ENCODE data around the gene BBS12.
"Not testable (repeated sequence)": the region's sequence is repeated elsewhere in the genome, so short reads cannot be mapped to it uniquely, and the experiment has no call there.

BBS12 gene

GRCh38 chr4:122785099-122785498 is 52.6 kb downstream of the BBS12 start:
- Mint-ChIP-seq H3K27me3 (ENCODE audit: low read depth) (no peaks in the 10 kb centered on the region), H3K4me1 (peaks cover 15% of the 10 kb centered on the region), H3K9me3 (no peaks in the 10 kb centered on the region), H3K36me3 (ENCODE audit: low read depth) (no peaks in the 10 kb centered on the region), H3K27ac (no peak overlapping the region), H3K4me3 (no peak overlapping the region)
- no peak for TF ChIP-seq CTCF (IDR thresholded peaks at IDR 0.05; ENCODE audit: unreplicated experiment in 3 of 3)

- not testable (repeated sequence) for H3K27me3 Mint-ChIP-seq (ENCODE audit: low read depth); H3K4me3 Mint-ChIP-seq; H3K9me3 Mint-ChIP-seq; H3K36me3 Mint-ChIP-seq (ENCODE audit: low read depth); H3K27ac Mint-ChIP-seq
- H3K4me1 Mint-ChIP-seq = peaks cover 15% of the 10 kb centered on the region
Observed at GRCh38 chr4:122786296-122786695, 53.8 kb downstream of the BBS12 start.

- peaks cover 15% of the 10 kb centered on the region for H3K4me1 Mint-ChIP-seq
- not testable (repeated sequence) for H3K27me3 Mint-ChIP-seq (ENCODE audit: low read depth); H3K36me3 Mint-ChIP-seq (ENCODE audit: low read depth); H3K4me3 Mint-ChIP-seq; H3K9me3 Mint-ChIP-seq; H3K27ac Mint-ChIP-seq
Observed at GRCh38 chr4:122786920-122787319, 54.4 kb downstream of the BBS12 start.

GRCh38 chr4:122787940-122788339 is 55.4 kb downstream of the BBS12 start:
- Mint-ChIP-seq H3K27ac (no peak overlapping the region), H3K27me3 (ENCODE audit: low read depth) (no peaks in the 10 kb centered on the region), H3K4me1 (peaks cover 14% of the 10 kb centered on the region), H3K4me3 (no peak overlapping the region), H3K9me3 (no peaks in the 10 kb centered on the region), H3K36me3 (ENCODE audit: low read depth) (no peaks in the 10 kb centered on the region)
- TF ChIP-seq CTCF (IDR thresholded peaks at IDR 0.05; ENCODE audit: unreplicated experiment in 3 of 3) = no peak

- no peak overlapping the region for H3K27ac Mint-ChIP-seq
- TF ChIP-seq CTCF (IDR thresholded peaks at IDR 0.05; ENCODE audit: unreplicated experiment in 3 of 3) = no peak
- H3K27me3 Mint-ChIP-seq (ENCODE audit: low read depth) = no peaks in the 10 kb centered on the region
- no peak overlapping the region for H3K4me3 Mint-ChIP-seq
- no peaks in the 10 kb centered on the region for H3K9me3 Mint-ChIP-seq
- no peaks in the 10 kb centered on the region for H3K36me3 Mint-ChIP-seq (ENCODE audit: low read depth)
- peaks cover 4% of the 10 kb centered on the region for H3K4me1 Mint-ChIP-seq
Observed at GRCh38 chr4:122788935-122789334, 56.4 kb downstream of the BBS12 start.

- TF ChIP-seq CTCF (IDR thresholded peaks at IDR 0.05; ENCODE audit: unreplicated experiment in 3 of 3) = no peak
- H3K4me3 Mint-ChIP-seq = no peak overlapping the region
- H3K9me3 Mint-ChIP-seq = no peaks in the 10 kb centered on the region
- no peaks in the 10 kb centered on the region for H3K36me3 Mint-ChIP-seq (ENCODE audit: low read depth)
- H3K4me1 Mint-ChIP-seq = peaks cover 11% of the 10 kb centered on the region
- H3K27ac Mint-ChIP-seq = no peak overlapping the region
- H3K27me3 Mint-ChIP-seq (ENCODE audit: low read depth) = no peaks in the 10 kb centered on the region
Observed at GRCh38 chr4:122793811-122794210, 61.3 kb downstream of the BBS12 start.
